ENCODE data around the gene AMOTL2.
A peak's percentile ranks its signal among the peaks of the same experiment; 100 is the strongest.

Gene AMOTL2

GRCh38 chr3:134374105-134374790, at the start of gene AMOTL2:
Gene AMOTL2 (minus strand): TSS chr3:134374447. CDS start chr3:134371433, 3,014 bp downstream.
- DNase-seq: peak; percentile 54

- DNase-seq: no peak
Measured at GRCh38 chr3:134423153-134423552, 48.9 kb upstream of the AMOTL2 start.

GRCh38 chr3:134419960-134420321, 45.7 kb upstream of the AMOTL2 start:
- no peak for DNase-seq

GRCh38 chr3:134419214-134419959, 45.1 kb upstream of the AMOTL2 start:
- DNase-seq: no peak

GRCh38 chr3:134409041-134409440, 34.8 kb upstream of the AMOTL2 start:
- no peak for DNase-seq

GRCh38 chr3:134407239-134407625, 33.0 kb upstream of the AMOTL2 start:
- no peak for DNase-seq

- no peak for DNase-seq
Measured at GRCh38 chr3:134406331-134407238, 32.3 kb upstream of the AMOTL2 start.

- DNase-seq: no peak
Measured at GRCh38 chr3:134404366-134404885, 30.2 kb upstream of the AMOTL2 start.

GRCh38 chr3:134397755-134398154, 23.5 kb upstream of the AMOTL2 start:
- no peak for DNase-seq

GRCh38 chr3:134395103-134395502, 20.9 kb upstream of the AMOTL2 start:
- no peak for DNase-seq

- no peak for DNase-seq
Measured at GRCh38 chr3:134394380-134394779, 20.1 kb upstream of the AMOTL2 start.

- DNase-seq: no peak
Measured at GRCh38 chr3:134393074-134393473, 18.8 kb upstream of the AMOTL2 start.

- no peak for DNase-seq
Measured at GRCh38 chr3:134392336-134392983, 18.2 kb upstream of the AMOTL2 start.

GRCh38 chr3:134389865-134390264, 15.6 kb upstream of the AMOTL2 start:
- DNase-seq: no peak

GRCh38 chr3:134388788-134389485, 14.7 kb upstream of the AMOTL2 start:
- peak; percentile 55 for DNase-seq

- DNase-seq: no peak
Measured at GRCh38 chr3:134388292-134388691, 14.0 kb upstream of the AMOTL2 start.

GRCh38 chr3:134387293-134387692, 13.0 kb upstream of the AMOTL2 start:
- no peak for DNase-seq

- DNase-seq: no peak
Measured at GRCh38 chr3:134384963-134385362, 10.7 kb upstream of the AMOTL2 start.

GRCh38 chr3:134381831-134382442, 7.7 kb upstream of the AMOTL2 start:
- no peak for DNase-seq

GRCh38 chr3:134381076-134381475, 6.8 kb upstream of the AMOTL2 start:
- no peak for DNase-seq

GRCh38 chr3:134380249-134380648, 6.0 kb upstream of the AMOTL2 start:
- DNase-seq: peak; percentile 28

- no peak for DNase-seq
Measured at GRCh38 chr3:134378818-134379217, 4.6 kb upstream of the AMOTL2 start.
